Measurements from ENCODE around the gene KDM2A.
"Not testable (repeated sequence)": the region's sequence is repeated elsewhere in the genome, so short reads cannot be mapped to it uniquely, and the experiment has no call there.

KDM2A gene

GRCh38 chr11:67238894-67239782, 120.1 kb downstream of the KDM2A start:
- no peak for DNase-seq (ENCODE audit: low read depth)

GRCh38 chr11:67239783-67240575, 120.9 kb downstream of the KDM2A start:
- peak; percentile 82 for DNase-seq (ENCODE audit: low read depth)

- peak; percentile 61 for DNase-seq (ENCODE audit: low read depth)
Measured at GRCh38 chr11:67240576-67241389, 121.7 kb downstream of the KDM2A start.

GRCh38 chr11:67242548-67242947, 123.5 kb downstream of the KDM2A start:
- DNase-seq (ENCODE audit: low read depth), result no peak

- no peak for DNase-seq (ENCODE audit: low read depth)
Measured at GRCh38 chr11:67243051-67243450, 124.0 kb downstream of the KDM2A start.

- no peak for DNase-seq (ENCODE audit: low read depth)
Measured at GRCh38 chr11:67245046-67245445, 126.0 kb downstream of the KDM2A start.

- no peak for DNase-seq (ENCODE audit: low read depth)
Measured at GRCh38 chr11:67247946-67248550, 129.0 kb downstream of the KDM2A start.

- no peak for DNase-seq (ENCODE audit: low read depth)
Measured at GRCh38 chr11:67248653-67249052, 129.6 kb downstream of the KDM2A start.

- no peak for DNase-seq (ENCODE audit: low read depth)
Measured at GRCh38 chr11:67250059-67251043, 131.3 kb downstream of the KDM2A start.

- no peak for DNase-seq (ENCODE audit: low read depth)
Measured at GRCh38 chr11:67251841-67252240, 132.8 kb downstream of the KDM2A start.

- DNase-seq (ENCODE audit: low read depth), result no peak
Measured at GRCh38 chr11:67252831-67253239, 133.8 kb downstream of the KDM2A start.

GRCh38 chr11:67253872-67254624, 135.0 kb downstream of the KDM2A start:
- no peak for DNase-seq (ENCODE audit: low read depth)

- no peak for DNase-seq (ENCODE audit: low read depth)
Measured at GRCh38 chr11:67254798-67255197, 135.7 kb downstream of the KDM2A start.

- DNase-seq (ENCODE audit: low read depth), result no peak
Measured at GRCh38 chr11:67255353-67255752, 136.3 kb downstream of the KDM2A start.

- DNase-seq (ENCODE audit: low read depth), result no peak
Measured at GRCh38 chr11:67255864-67256263, 136.8 kb downstream of the KDM2A start.

- no peak for DNase-seq (ENCODE audit: low read depth)
Measured at GRCh38 chr11:67256477-67257135, 137.5 kb downstream of the KDM2A start.

GRCh38 chr11:67260406-67260805, 141.3 kb downstream of the KDM2A start:
- DNase-seq (ENCODE audit: low read depth), result no peak

GRCh38 chr11:67260885-67261639, 142.0 kb downstream of the KDM2A start:
- DNase-seq (ENCODE audit: low read depth), result not testable (repeated sequence)

GRCh38 chr11:67261640-67261945, 142.5 kb downstream of the KDM2A start:
- DNase-seq (ENCODE audit: low read depth), result no peak
